ENCODE data around the gene SPTLC3.

Gene SPTLC3

DNA sequence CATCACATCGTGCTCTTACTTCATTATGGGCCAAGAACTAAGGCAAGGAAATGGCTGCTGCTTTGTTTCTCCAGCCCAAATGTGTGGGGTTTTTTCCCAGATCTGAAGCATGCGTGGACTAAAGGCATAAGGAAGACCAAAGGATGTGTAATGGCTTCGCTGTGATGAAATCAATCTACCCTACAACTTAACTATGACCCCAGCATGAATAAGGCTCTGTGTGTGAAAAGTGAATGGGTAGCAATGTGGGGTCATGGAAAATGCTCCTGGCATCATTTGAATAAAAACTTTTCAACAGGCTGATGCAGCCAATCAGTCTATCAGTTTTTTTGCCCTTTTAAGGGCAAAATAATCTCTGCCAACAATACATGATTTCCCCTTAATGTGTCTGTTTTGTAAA, 162.0 kb downstream of the SPTLC3 start:
- TF ChIP-seq, protein P1, sequence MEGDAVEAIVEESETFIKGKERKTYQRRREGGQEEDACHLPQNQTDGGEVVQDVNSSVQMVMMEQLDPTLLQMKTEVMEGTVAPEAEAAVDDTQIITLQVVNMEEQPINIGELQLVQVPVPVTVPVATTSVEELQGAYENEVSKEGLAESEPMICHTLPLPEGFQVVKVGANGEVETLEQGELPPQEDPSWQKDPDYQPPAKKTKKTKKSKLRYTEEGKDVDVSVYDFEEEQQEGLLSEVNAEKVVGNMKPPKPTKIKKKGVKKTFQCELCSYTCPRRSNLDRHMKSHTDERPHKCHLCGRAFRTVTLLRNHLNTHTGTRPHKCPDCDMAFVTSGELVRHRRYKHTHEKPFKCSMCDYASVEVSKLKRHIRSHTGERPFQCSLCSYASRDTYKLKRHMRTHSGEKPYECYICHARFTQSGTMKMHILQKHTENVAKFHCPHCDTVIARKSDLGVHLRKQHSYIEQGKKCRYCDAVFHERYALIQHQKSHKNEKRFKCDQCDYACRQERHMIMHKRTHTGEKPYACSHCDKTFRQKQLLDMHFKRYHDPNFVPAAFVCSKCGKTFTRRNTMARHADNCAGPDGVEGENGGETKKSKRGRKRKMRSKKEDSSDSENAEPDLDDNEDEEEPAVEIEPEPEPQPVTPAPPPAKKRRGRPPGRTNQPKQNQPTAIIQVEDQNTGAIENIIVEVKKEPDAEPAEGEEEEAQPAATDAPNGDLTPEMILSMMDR (IDR thresholded peaks at IDR 0.05; ENCODE audit: insufficient read depth, missing control alignments), result no peak
- FAIRE-seq (no peak), DNase-seq (ENCODE audit: insufficient read length, low spot score) (no peak)

DNA sequence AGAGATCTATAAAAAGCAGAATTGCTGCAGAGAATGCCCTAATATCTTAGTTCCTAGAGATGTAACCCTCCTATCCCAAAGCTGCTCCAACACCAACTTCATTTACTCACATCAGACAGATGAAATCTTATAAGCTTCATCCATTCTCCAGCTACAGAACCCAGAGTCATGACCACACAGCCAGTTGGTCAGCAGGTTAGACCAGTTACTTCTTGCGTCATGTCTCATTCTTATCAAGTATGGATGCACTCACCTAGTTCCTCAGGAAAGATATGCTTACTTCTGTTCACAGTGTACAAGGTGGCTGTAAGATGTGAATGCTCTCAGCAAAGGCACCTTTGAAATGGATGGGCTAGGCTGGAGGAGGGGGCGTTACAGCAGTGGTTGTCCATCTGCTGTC, 164.4 kb downstream of the SPTLC3 start:
- FAIRE-seq (no peak), DNase-seq (ENCODE audit: insufficient read length, low spot score) (no peak)
- TF ChIP-seq, protein P1 (IDR thresholded peaks at IDR 0.05; ENCODE audit: insufficient read depth, missing control alignments), result no peak

DNA sequence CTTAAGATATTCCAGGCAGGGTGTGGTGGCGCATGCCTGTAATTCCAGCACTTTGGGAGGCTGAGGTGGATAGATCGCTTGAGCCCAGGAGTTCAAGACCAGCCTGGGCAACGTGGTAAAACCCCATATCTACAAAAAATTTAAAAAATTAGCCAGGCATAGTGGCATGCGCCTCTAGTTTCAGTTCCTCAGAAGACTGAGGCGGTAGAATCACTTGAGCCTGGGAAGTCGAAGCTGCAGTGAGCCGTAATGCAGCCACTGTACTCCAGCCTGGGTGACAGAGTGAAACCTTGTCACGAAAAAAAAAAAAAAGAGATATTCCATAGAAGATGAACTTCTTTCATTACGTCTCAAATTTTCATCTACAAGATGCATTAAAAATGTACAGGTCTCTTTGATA, 165.6 kb downstream of the SPTLC3 start:
- no peak for DNase-seq (ENCODE audit: insufficient read length, low spot score)
- TF ChIP-seq, protein P1 (IDR thresholded peaks at IDR 0.05; ENCODE audit: insufficient read depth, missing control alignments), result no peak
- no peak for FAIRE-seq

DNA sequence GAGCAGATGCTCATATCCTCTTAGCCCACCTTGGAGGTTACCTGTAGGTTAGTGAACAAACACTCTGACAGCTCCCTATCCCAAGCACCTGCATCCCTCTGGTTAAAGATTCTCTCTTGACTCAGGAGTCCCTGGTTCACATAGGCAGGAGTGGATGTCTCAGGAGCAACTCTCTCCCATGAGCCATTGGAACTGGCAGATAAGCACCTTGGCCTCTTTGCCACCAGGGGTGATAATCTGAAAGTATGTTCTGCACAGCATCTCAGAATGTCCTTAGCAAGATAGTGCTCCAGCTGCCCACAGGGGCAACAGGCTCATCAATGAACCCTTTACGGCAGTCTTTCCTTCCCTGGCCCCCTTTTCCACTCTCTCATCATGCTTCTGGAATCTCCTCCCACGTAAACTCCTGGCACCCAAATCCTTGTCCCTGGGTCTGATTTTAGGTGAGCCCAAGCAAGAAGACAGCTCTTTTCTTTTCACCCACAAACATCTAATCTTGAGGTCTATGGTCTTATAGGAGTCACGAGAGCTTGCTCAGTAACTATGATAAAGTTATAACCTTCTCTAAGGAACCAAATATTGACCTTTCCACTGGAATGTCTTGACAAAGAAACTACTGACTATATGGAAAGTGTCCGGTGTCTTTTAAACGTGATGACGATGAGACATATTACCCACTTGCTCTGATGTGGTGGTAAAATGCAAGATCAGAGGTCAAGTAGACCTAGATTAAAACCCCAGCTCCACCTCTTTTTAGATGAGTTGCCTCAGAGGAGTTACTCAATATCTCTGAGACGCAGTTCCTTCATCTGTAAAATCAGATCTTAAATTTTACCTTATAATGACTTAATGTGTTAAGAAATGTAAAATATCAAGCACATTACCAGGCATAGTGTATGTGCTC, 172.5 kb downstream of the SPTLC3 start:
- FAIRE-seq (no peak), DNase-seq (ENCODE audit: insufficient read length, low spot score) (no peak)
- TF ChIP-seq, protein P1 (IDR thresholded peaks at IDR 0.05; ENCODE audit: insufficient read depth, missing control alignments), result no peak

DNA sequence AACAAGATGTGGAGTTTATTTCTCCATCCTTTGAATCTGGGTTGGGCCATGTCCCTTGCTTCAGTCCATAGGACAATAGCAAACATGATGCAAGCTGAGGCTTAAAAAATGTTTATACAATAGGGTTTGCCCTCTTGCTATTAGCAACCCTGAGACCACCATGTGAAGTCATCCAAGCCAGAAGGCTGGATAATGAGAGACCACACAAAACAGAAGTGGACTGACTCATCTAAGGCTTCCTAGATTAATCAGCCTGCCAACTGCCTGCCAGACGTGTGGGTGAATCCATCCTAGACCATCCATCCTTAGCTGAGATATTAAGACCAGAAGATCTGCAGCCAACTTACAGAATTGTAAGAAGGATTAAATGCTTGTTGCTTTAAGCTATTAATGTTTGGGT, 174.2 kb downstream of the SPTLC3 start:
- TF ChIP-seq, protein P1 (IDR thresholded peaks at IDR 0.05; ENCODE audit: insufficient read depth, missing control alignments), result no peak
- no peak for DNase-seq (ENCODE audit: insufficient read length, low spot score)
- no peak for FAIRE-seq

DNA sequence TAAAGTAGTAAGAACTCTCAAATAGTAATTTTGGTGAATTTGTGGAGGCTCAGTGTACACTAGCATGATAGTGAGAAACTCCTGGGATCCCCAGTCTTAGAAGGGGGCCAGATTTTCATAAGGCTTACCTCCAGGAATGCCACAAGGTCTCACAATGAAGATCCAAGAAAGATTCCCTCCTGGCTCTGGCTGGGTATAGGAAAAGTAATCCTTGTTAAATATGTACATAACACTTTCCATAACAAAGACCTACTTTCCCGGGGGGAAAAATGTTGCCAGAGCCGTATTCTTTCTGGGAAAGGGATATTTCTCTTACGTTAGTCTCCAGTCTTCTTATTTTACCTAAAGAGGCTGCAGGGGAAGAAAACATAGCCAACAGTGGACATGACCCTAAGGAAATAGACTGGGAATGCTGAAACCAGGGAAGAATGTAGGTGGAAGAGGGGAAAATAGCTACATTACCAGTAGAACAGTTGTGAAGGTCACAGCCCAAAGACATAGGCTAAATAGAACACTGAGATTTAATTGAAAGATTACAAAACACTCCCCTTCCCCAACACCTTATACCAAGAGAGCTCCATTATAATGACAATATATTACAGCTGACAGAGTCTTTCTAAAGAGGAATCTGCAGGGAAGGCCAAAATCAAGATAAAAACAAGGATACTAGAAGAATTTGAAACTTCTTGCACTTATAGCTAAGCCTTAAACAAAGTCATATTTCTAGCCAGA, 177.4 kb downstream of the SPTLC3 start:
- FAIRE-seq, result no peak
- TF ChIP-seq, protein P1 (IDR thresholded peaks at IDR 0.05; ENCODE audit: insufficient read depth, missing control alignments), result no peak

DNA sequence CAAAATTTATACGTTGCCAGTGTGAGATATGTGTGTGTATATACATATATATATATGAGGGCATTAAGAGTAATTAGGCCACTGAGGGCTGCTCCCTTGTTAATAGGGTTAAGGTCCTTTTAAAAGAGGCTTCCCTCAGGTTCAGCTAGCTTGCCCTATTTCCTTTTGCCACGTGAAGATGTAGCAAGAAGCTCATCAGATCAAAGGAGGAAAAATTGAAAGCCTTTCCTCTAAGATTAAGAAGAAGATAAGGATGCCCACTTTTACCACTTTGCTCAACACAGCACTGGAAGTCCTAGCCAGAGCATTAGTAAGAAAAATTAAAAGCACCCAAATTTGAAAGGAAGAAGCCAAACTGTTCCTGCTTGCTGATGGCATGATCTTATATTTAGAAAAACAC, 179.1 kb downstream of the SPTLC3 start:
- TF ChIP-seq, protein P1 (IDR thresholded peaks at IDR 0.05; ENCODE audit: insufficient read depth, missing control alignments), result no peak
- DNase-seq (ENCODE audit: insufficient read length, low spot score) (no peak), FAIRE-seq (no peak)

More for the DNA sequence above, 177.4 kb downstream of the SPTLC3 start:
- DNase-seq (ENCODE audit: insufficient read length, low spot score), result no peak
